C4-2B (cell line): ENCODE measurements around the gene EBP.

Source experiments
- CTCF ChIP-seq: fragments of 450-650 bp; conservative IDR thresholded peaks from 2 replicates; pipeline ENCODE4 v1.5.1; 2017; ENCODE audit warnings: mild to moderate bottlenecking
- ZFX ChIP-seq: fragments of 450-650 bp; IDR thresholded peaks from 2 replicates; pipeline ENCODE4 v1.6.1; 2017

GRCh38 chrX:48540028-48540375, 18.4 kb downstream of the EBP start:
- TF ChIP-seq CTCF (peak; percentile 19; the same call in 1 of the 2 replicates), ZFX (no peak)
